ENCODE results near the gene NUDT9. TPM values are rescaled to one million over a fixed set of nuclear protein-coding genes. Genes with fewer than 3 reads are reported as not detected.
"Not testable (repeated sequence)": the region's sequence is repeated elsewhere in the genome, so short reads cannot be mapped to it uniquely, and the experiment has no call there.

Gene NUDT9
- total and polyA plus RNA-seq, 3 experiments from 2014 or later: 16.0 to 25.2 (median 18.1) TPM

DNA sequence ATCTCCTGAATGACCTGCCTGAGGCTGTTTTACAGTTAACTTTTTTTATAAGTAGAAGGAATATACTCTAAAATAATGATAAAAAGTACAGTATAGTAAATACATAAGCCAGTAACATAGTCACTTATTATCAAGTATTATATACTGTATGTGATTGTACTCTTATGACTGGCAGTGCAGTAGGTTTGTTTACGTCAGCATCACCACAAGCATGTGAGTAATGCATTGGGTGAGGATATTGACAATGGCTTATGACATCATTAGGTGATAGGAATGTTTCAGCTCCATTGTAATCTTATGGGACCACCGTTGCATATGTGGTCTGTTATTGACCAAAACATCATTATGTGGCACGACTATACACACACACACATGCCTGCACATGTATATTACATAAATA lies 20.5 kb downstream of the NUDT9 start:
- Histone ChIP-seq H3K36me3 (ENCODE audit: insufficient read depth, low read length) (peaks cover 5% of the 10 kb centered on the region), H3K4me1 (ENCODE audit: insufficient read depth, low read length) (no peaks in the 10 kb centered on the region), H3K4me3 (ENCODE audit: low read length) (no peak overlapping the region), H3K27ac (ENCODE audit: low read depth, low read length) (no peak overlapping the region), H3K9me3 (ENCODE audit: low read length) (no peaks in the 10 kb centered on the region), H3K27me3 (ENCODE audit: insufficient read depth, low read length, poor library complexity, severe bottlenecking) (no peaks in the 10 kb centered on the region)
- H3K4me3 Mint-ChIP-seq: no peak overlapping the region
- peaks cover 2 to 4% (median 3%) of the 10 kb centered on the region in 3 donors for H3K4me1 Mint-ChIP-seq
- H3K27ac Mint-ChIP-seq: no peak overlapping the region
- H3K27me3 Mint-ChIP-seq: no peaks in the 10 kb centered on the region
- POLR2A ChIA-PET: no interaction called here
- CTCF ChIA-PET: interaction anchor here (1.1 kb wide), 1 partner anchor 41 kb away, joined by 3 read pairs; no protein-coding TSS in a partner anchor
- H3K9me3 Mint-ChIP-seq: no peaks in the 10 kb centered on the region
- DNase-seq: no peak
- H3K36me3 Mint-ChIP-seq: peaks cover 4 to 66% (median 18%) of the 10 kb centered on the region in 3 donors

- Histone ChIP-seq H3K9me3 (ENCODE audit: low read length) (no peaks in the 10 kb centered on the region), H3K27ac (ENCODE audit: low read depth, low read length) (no peak overlapping the region), H3K36me3 (ENCODE audit: insufficient read depth, low read length) (no peaks in the 10 kb centered on the region), H3K4me1 (ENCODE audit: insufficient read depth, low read length) (no peaks in the 10 kb centered on the region), H3K27me3 (ENCODE audit: insufficient read depth, low read length, poor library complexity, severe bottlenecking) (no peaks in the 10 kb centered on the region), H3K4me3 (ENCODE audit: low read length) (no peak overlapping the region)
- CTCF ChIA-PET: no interaction called here
- peaks cover 0 to 64% (median 10%) of the 10 kb centered on the region in 3 donors for H3K36me3 Mint-ChIP-seq
- no peak overlapping the region for H3K27ac Mint-ChIP-seq
- no peaks in the 10 kb centered on the region for H3K27me3 Mint-ChIP-seq
- H3K4me3 Mint-ChIP-seq: no peak overlapping the region
- POLR2A ChIA-PET: no interaction called here
- H3K4me1 Mint-ChIP-seq: peaks cover 2 to 4% (median 3%) of the 10 kb centered on the region in 3 donors
- H3K9me3 Mint-ChIP-seq: no peaks in the 10 kb centered on the region
- no peak for DNase-seq
These were observed 22.4 kb downstream of the NUDT9 start for GRCh38 chr4:87444741-87445140.

DNA sequence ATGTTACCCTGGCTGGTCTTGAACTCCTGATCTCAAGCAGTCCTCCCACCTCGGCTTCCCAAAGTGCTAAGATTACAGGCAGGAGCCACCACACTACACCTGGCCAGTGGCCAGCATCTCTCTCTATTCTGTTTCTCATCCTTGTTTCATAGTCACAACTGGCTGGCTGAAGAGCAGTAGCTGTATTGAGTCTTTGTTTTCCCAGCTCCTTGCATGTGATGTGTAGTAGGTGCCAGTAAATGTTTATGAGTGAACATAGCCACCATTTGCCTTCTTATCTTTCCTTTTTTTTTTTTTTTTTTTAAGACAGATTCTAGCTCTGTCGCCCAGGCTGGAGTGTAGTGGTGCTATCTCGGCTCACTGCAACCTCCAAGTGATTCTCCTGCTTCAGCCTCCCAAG lies 23.6 kb downstream of the NUDT9 start:
- ChIA-PET POLR2A (no interaction called here), CTCF (interaction anchor here (0.7 to 2.9 kb wide), 2 partner anchors 13 to 70 kb away, joined by 3 to 11 read pairs; no protein-coding TSS in a partner anchor)
- no peaks in the 10 kb centered on the region for H3K27me3 Mint-ChIP-seq
- H3K4me1 Mint-ChIP-seq: peaks cover 2 to 4% (median 3%) of the 10 kb centered on the region in 3 donors
- peaks cover 3 to 64% (median 10%) of the 10 kb centered on the region in 3 donors for H3K36me3 Mint-ChIP-seq
- no peaks in the 10 kb centered on the region for H3K9me3 Mint-ChIP-seq
- H3K4me1 ChIP-seq (ENCODE audit: insufficient read depth, low read length): no peaks in the 10 kb centered on the region
- DNase-seq: no peak
- peaks cover 3% of the 10 kb centered on the region for H3K36me3 ChIP-seq (ENCODE audit: insufficient read depth, low read length)
- no peak overlapping the region for H3K27ac ChIP-seq (ENCODE audit: low read depth, low read length)
- no peak overlapping the region for H3K4me3 Mint-ChIP-seq
- H3K27me3 ChIP-seq (ENCODE audit: insufficient read depth, low read length, poor library complexity, severe bottlenecking): no peaks in the 10 kb centered on the region
- H3K4me3 ChIP-seq (ENCODE audit: low read length): no peak overlapping the region
- H3K9me3 ChIP-seq (ENCODE audit: low read length): no peaks in the 10 kb centered on the region
- H3K27ac Mint-ChIP-seq: peak overlapping the region in 1 of 8 donors; percentile 61

DNA sequence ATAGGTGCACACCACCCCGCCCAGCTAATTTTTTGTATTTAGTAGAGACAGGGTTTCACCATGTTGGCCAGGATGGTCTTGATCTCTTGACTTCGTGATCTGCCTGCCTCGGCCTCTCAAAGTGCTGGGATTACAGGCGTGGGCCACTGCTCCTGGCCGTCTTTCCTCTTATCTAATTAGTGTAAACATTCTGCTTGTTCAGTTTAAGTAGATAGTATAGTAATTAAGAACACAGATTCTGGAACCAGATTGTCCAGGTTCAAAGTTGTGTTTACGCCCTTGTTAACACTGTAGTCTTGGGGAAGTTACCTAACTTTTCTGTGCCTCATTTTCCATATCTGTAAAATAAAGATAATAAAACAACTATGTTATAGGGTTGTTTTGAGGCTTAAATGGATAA lies 24.0 kb downstream of the NUDT9 start:
- not testable (repeated sequence) for H3K27me3 Mint-ChIP-seq; H3K27ac Mint-ChIP-seq; H3K27ac ChIP-seq (ENCODE audit: low read depth, low read length); H3K9me3 Mint-ChIP-seq; H3K4me3 ChIP-seq (ENCODE audit: low read length); DNase-seq; H3K4me1 Mint-ChIP-seq; H3K36me3 ChIP-seq (ENCODE audit: insufficient read depth, low read length); H3K4me1 ChIP-seq (ENCODE audit: insufficient read depth, low read length); H3K9me3 ChIP-seq (ENCODE audit: low read length); H3K4me3 Mint-ChIP-seq; H3K27me3 ChIP-seq (ENCODE audit: insufficient read depth, low read length, poor library complexity, severe bottlenecking)
- peaks cover 6 to 66% (median 10%) of the 10 kb centered on the region in 3 donors for H3K36me3 Mint-ChIP-seq
- CTCF ChIA-PET: interaction anchor here (2.9 kb wide), 1 partner anchor 71 kb away, joined by 11 read pairs; no protein-coding TSS in a partner anchor
- POLR2A ChIA-PET: interaction anchor here (0.6 kb wide), 1 partner anchor 1265 kb away, joined by 3 read pairs; no protein-coding TSS in a partner anchor

DNA sequence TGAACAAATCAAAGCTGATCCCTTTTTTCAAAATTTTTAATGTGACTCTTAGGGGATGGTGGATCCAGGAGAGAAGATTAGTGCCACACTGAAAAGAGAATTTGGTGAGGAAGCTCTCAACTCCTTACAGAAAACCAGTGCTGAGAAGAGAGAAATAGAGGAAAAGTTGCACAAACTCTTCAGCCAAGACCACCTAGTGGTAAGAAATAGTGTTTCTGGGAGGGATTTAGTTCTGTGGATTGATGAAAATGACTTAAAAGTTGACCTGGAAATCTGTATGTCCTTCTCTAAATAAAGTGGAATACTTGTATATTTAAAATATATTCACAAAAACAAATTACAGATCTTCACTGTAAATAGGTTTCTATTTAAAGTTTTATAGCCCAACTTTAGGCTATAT lies 29.2 kb downstream of the NUDT9 start:
- ChIA-PET POLR2A (no interaction called here), CTCF (no interaction called here)
- Histone ChIP-seq H3K36me3 (ENCODE audit: insufficient read depth, low read length) (peaks cover 11% of the 10 kb centered on the region), H3K9me3 (ENCODE audit: low read length) (no peaks in the 10 kb centered on the region), H3K27me3 (ENCODE audit: insufficient read depth, low read length, poor library complexity, severe bottlenecking) (no peaks in the 10 kb centered on the region), H3K27ac (ENCODE audit: low read depth, low read length) (no peak overlapping the region), H3K4me1 (ENCODE audit: insufficient read depth, low read length) (no peaks in the 10 kb centered on the region), H3K4me3 (ENCODE audit: low read length) (no peak overlapping the region)
- DNase-seq: no peak
- Mint-ChIP-seq H3K4me1 (peaks cover 0 to 2% (median 1%) of the 10 kb centered on the region in 3 donors), H3K9me3 (no peaks in the 10 kb centered on the region), H3K27me3 (no peaks in the 10 kb centered on the region), H3K27ac (no peak overlapping the region), H3K36me3 (peaks cover 9 to 66% (median 11%) of the 10 kb centered on the region in 3 donors), H3K4me3 (no peak overlapping the region)

- Mint-ChIP-seq H3K9me3 (no peaks in the 10 kb centered on the region), H3K4me1 (peaks cover 0 to 1% (median 0%) of the 10 kb centered on the region in 3 donors), H3K27me3 (no peaks in the 10 kb centered on the region), H3K4me3 (no peak overlapping the region), H3K36me3 (peaks cover 15 to 46% (median 22%) of the 10 kb centered on the region in 3 donors), H3K27ac (no peak overlapping the region)
- no peaks in the 10 kb centered on the region for H3K4me1 ChIP-seq (ENCODE audit: insufficient read depth, low read length)
- H3K9me3 ChIP-seq (ENCODE audit: low read length): no peaks in the 10 kb centered on the region
- peaks cover 8% of the 10 kb centered on the region for H3K36me3 ChIP-seq (ENCODE audit: insufficient read depth, low read length)
- no peaks in the 10 kb centered on the region for H3K27me3 ChIP-seq (ENCODE audit: insufficient read depth, low read length, poor library complexity, severe bottlenecking)
- DNase-seq: no peak
- H3K27ac ChIP-seq (ENCODE audit: low read depth, low read length): no peak overlapping the region
- no peak overlapping the region for H3K4me3 ChIP-seq (ENCODE audit: low read length)
- ChIA-PET CTCF (interaction anchor here (0.9 to 1.9 kb wide), 2 partner anchors 13 to 83 kb away, joined by 3 to 6 read pairs; no protein-coding TSS in a partner anchor), POLR2A (no interaction called here)
These were observed 36.5 kb downstream of the NUDT9 start for GRCh38 chr4:87458913-87459312.

- no peak overlapping the region for H3K27ac ChIP-seq (ENCODE audit: low read depth, low read length)
- CTCF ChIA-PET: no interaction called here
- H3K36me3 ChIP-seq (ENCODE audit: insufficient read depth, low read length): peaks cover 3% of the 10 kb centered on the region
- H3K9me3 Mint-ChIP-seq: no peaks in the 10 kb centered on the region
- no peak overlapping the region for H3K4me3 ChIP-seq (ENCODE audit: low read length)
- H3K27me3 ChIP-seq (ENCODE audit: insufficient read depth, low read length, poor library complexity, severe bottlenecking): no peaks in the 10 kb centered on the region
- no peak overlapping the region for H3K4me3 Mint-ChIP-seq
- POLR2A ChIA-PET: no interaction called here
- no peaks in the 10 kb centered on the region for H3K9me3 ChIP-seq (ENCODE audit: low read length)
- no peaks in the 10 kb centered on the region for H3K27me3 Mint-ChIP-seq
- H3K4me1 Mint-ChIP-seq: no peaks in the 10 kb centered on the region
- DNase-seq: no peak
- H3K4me1 ChIP-seq (ENCODE audit: insufficient read depth, low read length): no peaks in the 10 kb centered on the region
- peaks cover 10 to 27% (median 15%) of the 10 kb centered on the region in 3 donors for H3K36me3 Mint-ChIP-seq
- H3K27ac Mint-ChIP-seq: peak overlapping the region in 1 of 8 donors; percentile 5
These were observed 38.9 kb downstream of the NUDT9 start for GRCh38 chr4:87461281-87461700.

DNA sequence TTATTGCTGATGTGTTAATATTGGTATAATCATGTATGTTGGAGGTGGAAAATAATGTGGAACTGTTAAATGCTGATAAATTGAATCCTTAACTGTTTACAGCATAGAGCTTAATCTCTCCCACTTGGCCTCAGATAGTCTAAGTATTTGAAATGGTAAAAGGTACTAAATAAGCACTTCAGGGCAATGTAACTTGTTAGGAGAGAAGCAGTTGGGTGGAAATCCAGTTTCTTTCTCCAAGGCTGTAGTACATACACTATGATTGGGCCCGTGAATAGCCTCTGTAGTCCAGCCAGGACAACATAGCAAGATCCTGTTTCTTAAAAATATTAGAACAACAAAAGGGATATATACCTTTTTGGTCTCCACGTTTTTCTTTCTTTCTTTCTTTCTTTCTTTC lies 39.7 kb downstream of the NUDT9 start:
- CTCF ChIA-PET: no interaction called here
- H3K27me3 Mint-ChIP-seq: no peaks in the 10 kb centered on the region
- no peak overlapping the region for H3K4me3 Mint-ChIP-seq
- POLR2A ChIA-PET: no interaction called here
- H3K36me3 Mint-ChIP-seq: peaks cover 10 to 23% (median 15%) of the 10 kb centered on the region in 3 donors
- Histone ChIP-seq H3K36me3 (ENCODE audit: insufficient read depth, low read length) (peaks cover 3% of the 10 kb centered on the region), H3K4me3 (ENCODE audit: low read length) (no peak overlapping the region), H3K9me3 (ENCODE audit: low read length) (no peaks in the 10 kb centered on the region), H3K27me3 (ENCODE audit: insufficient read depth, low read length, poor library complexity, severe bottlenecking) (no peaks in the 10 kb centered on the region), H3K4me1 (ENCODE audit: insufficient read depth, low read length) (no peaks in the 10 kb centered on the region), H3K27ac (ENCODE audit: low read depth, low read length) (no peak overlapping the region)
- no peaks in the 10 kb centered on the region for H3K4me1 Mint-ChIP-seq
- DNase-seq: no peak
- no peak overlapping the region for H3K27ac Mint-ChIP-seq
- H3K9me3 Mint-ChIP-seq: no peaks in the 10 kb centered on the region

All from CD8-positive, alpha-beta memory T cell (primary cell).